Hepatocyte (in vitro differentiated cells): Measurements from ENCODE around the gene NTHL1. TPM values are rescaled to one million over a fixed set of nuclear protein-coding genes. Genes with fewer than 3 reads are reported as not detected.

Experiments used
- DNase-seq: peaks from one replicate; pipeline ENCODE4 v3.0.0-alpha.2; 2016; ENCODE audit warnings: low spot score
- H2AFZ ChIP-seq: fragments of 200-600 bp; sonication (generic); 2 replicates; pipeline ENCODE4 v1.6.0; 2016; ENCODE audit warnings: antibody characterized with exemption, mild to moderate bottlenecking
- H3K27ac ChIP-seq: fragments of 200-600 bp; sonication (generic); 2 replicates; pipeline ENCODE4 v1.5.1; 2016; ENCODE audit warnings: mild to moderate bottlenecking
- H3K27me3 ChIP-seq: fragments of 200-600 bp; sonication (generic); 2 replicates; pipeline ENCODE4 v1.6.1; 2016
- H3K36me3 ChIP-seq: fragments of 200-600 bp; sonication (generic); replicated peaks from 2 replicates; pipeline ENCODE4 v1.5.1; 2016; ENCODE audit warnings: low read depth; ENCODE audit not compliant: insufficient read depth
- H3K4me1 ChIP-seq: fragments of 200-600 bp; sonication (generic); 2 replicates; pipeline ENCODE4 v1.5.1; 2016; ENCODE audit warnings: mild to moderate bottlenecking, moderate library complexity; ENCODE audit not compliant: insufficient read depth
- H3K4me2 ChIP-seq: fragments of 200-600 bp; sonication (generic); 2 replicates; pipeline ENCODE4 v1.6.0; 2016
- H3K4me3 ChIP-seq: fragments of 200-600 bp; sonication (generic); 2 replicates; pipeline ENCODE4 v1.5.1; 2016; ENCODE audit warnings: mild to moderate bottlenecking
- H3K79me2 ChIP-seq: fragments of 200-600 bp; sonication (generic); 2 replicates; pipeline ENCODE4 v1.6.0; 2017; ENCODE audit warnings: mild to moderate bottlenecking
- H3K9me2 ChIP-seq: fragments of 200-600 bp; sonication (generic); replicated peaks from 2 replicates; pipeline ENCODE4 v1.6.0; 2017; ENCODE audit warnings: mild to moderate bottlenecking; ENCODE audit not compliant: insufficient read depth
- H3K9me3 ChIP-seq: fragments of 200-600 bp; sonication (generic); 2 replicates; pipeline ENCODE4 v1.5.1; 2016; ENCODE audit warnings: low read depth, mild to moderate bottlenecking
- H4K20me1 ChIP-seq: fragments of 200-600 bp; sonication (generic); 2 replicates; pipeline ENCODE4 v1.6.0; 2016; ENCODE audit warnings: mild to moderate bottlenecking; ENCODE audit not compliant: insufficient read depth, poor library complexity, severe bottlenecking
- EZH2 ChIP-seq: fragments of 200-600 bp; sonication (generic); IDR thresholded peaks from 2 replicates; pipeline ENCODE4 v1.6.1; 2016; ENCODE audit warnings: antibody characterized with exemption, mild to moderate bottlenecking, borderline replicate concordance
- EZH2phosphoT487 ChIP-seq: fragments of 200-600 bp; sonication (generic); IDR thresholded peaks from one replicate; pipeline ENCODE4 v1.6.1; 2018; ENCODE audit warnings: antibody characterized with exemption, mild to moderate bottlenecking, low read depth, moderate library complexity; ENCODE audit not compliant: unreplicated experiment, severe bottlenecking
- WGBS: methylation state at CpG from one replicate; pipeline ENCODE4 v1.1.6; 2016; ENCODE audit warnings: low lambda C conversion rate; ENCODE audit errors: missing lambda C conversion rate; 5-methylcytosine and 5-hydroxymethylcytosine counted together
- polyA plus RNA-seq: library from polyadenylated mRNA; unstranded; fragments of >200 nt; fragmentation: Nextera tagmentation; extraction: Ambion mirVana; gene quantifications from 2 replicates; pipeline ENCODE4 v1.2.1, GENCODE V29; 2016
- total RNA-seq: library from RNA; depleted of rRNA; stranded (reverse); fragments of >200 nt; gene quantifications from 2 replicates; pipeline ENCODE4 v1.2.3, GENCODE V29; 2014
- TF ChIP-seq, protein P1 (sequence below): fragments of 200-600 bp; sonication (generic); IDR thresholded peaks from 2 replicates; pipeline ENCODE4 v1.5.1; 2016; ENCODE audit warnings: antibody characterized with exemption, mild to moderate bottlenecking; ENCODE audit not compliant: poor library complexity

NTHL1 gene
- total and polyA plus RNA-seq, 2 experiments from 2014 or later, result 19.6 to 28.5 TPM

GRCh38 chr16:2003231-2003826, 44.3 kb downstream of the NTHL1 start:
- H3K36me3 ChIP-seq, result no peaks in the 10 kb centered on the region
- H2AFZ ChIP-seq, result no peak overlapping the region
- H3K27ac ChIP-seq, result no peak overlapping the region
- H3K4me1 ChIP-seq, result peaks cover 17% of the 10 kb centered on the region
- DNase-seq, result no peak
- no peaks in the 10 kb centered on the region for H3K9me3 ChIP-seq
- H3K79me2 ChIP-seq, result peaks cover 50% of the 10 kb centered on the region
- H3K27me3 ChIP-seq, result no peaks in the 10 kb centered on the region
- TF ChIP-seq EZH2phosphoT487 (no peak), EZH2 (no peak)
- TF ChIP-seq, protein P1, sequence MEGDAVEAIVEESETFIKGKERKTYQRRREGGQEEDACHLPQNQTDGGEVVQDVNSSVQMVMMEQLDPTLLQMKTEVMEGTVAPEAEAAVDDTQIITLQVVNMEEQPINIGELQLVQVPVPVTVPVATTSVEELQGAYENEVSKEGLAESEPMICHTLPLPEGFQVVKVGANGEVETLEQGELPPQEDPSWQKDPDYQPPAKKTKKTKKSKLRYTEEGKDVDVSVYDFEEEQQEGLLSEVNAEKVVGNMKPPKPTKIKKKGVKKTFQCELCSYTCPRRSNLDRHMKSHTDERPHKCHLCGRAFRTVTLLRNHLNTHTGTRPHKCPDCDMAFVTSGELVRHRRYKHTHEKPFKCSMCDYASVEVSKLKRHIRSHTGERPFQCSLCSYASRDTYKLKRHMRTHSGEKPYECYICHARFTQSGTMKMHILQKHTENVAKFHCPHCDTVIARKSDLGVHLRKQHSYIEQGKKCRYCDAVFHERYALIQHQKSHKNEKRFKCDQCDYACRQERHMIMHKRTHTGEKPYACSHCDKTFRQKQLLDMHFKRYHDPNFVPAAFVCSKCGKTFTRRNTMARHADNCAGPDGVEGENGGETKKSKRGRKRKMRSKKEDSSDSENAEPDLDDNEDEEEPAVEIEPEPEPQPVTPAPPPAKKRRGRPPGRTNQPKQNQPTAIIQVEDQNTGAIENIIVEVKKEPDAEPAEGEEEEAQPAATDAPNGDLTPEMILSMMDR, result no peak
- H3K4me2 ChIP-seq, result no peak overlapping the region
- peaks cover 52% of the 10 kb centered on the region for H4K20me1 ChIP-seq
- H3K4me3 ChIP-seq, result no peak overlapping the region
- 93% methylated on average over 8 of the region's 8 CpGs for WGBS
- H3K9me2 ChIP-seq, result no peaks in the 10 kb centered on the region

DNA sequence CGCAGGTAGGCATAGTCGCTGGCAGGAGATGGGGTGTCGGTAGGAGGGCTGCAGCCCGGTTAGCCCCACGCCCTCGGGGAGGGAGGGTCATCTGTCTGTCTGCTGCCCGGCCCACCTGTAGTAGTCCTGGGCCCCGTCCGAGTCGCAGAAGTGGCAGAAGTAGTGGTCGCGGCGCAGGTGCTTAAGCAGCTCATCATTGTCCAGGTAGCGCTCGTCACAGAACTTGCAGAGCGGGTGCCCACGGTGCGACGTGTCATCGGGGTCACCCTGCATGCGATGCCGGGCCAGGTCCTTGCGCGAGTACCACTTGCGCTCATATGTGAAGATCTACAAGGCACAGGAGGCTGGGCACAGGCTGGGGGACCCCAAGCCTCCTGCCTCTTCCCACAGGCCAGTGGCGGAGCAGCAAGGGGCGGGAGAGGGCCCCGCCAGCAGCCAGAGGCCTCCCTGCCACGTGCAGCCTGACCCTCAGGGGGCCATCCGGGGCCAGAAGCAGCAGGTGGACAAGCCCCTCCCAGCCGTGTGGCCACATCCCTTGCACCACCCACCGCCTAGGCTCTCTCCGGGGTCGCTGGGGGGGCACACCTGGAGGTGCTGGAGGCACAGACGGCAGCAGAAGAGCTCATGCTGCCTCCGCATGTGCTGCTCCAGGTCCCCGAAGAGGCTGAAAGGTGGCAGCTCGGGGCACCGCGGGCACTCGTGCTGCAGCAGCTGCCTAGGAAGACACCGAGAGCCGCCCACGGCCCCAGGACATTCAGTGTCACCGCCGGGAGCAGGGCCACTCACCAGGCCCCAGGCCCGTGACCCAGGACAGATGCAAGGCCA, 45.0 kb downstream of the NTHL1 start:
- H3K36me3 ChIP-seq, result no peaks in the 10 kb centered on the region
- peaks cover 43% of the 10 kb centered on the region for H3K79me2 ChIP-seq
- H3K27me3 ChIP-seq, result no peaks in the 10 kb centered on the region
- H3K4me3 ChIP-seq, result no peak overlapping the region
- TF ChIP-seq, protein P1, result no peak
- TF ChIP-seq EZH2 (no peak), EZH2phosphoT487 (no peak)
- no peaks in the 10 kb centered on the region for H3K9me3 ChIP-seq
- H4K20me1 ChIP-seq, result peaks cover 45% of the 10 kb centered on the region
- H3K27ac ChIP-seq, result no peak overlapping the region
- peaks cover 14% of the 10 kb centered on the region for H3K4me1 ChIP-seq
- H3K4me2 ChIP-seq, result no peak overlapping the region
- WGBS, result 93% methylated on average over 47 of the region's 47 CpGs
- H2AFZ ChIP-seq, result no peak overlapping the region
- no peaks in the 10 kb centered on the region for H3K9me2 ChIP-seq
- no peak for DNase-seq

DNA sequence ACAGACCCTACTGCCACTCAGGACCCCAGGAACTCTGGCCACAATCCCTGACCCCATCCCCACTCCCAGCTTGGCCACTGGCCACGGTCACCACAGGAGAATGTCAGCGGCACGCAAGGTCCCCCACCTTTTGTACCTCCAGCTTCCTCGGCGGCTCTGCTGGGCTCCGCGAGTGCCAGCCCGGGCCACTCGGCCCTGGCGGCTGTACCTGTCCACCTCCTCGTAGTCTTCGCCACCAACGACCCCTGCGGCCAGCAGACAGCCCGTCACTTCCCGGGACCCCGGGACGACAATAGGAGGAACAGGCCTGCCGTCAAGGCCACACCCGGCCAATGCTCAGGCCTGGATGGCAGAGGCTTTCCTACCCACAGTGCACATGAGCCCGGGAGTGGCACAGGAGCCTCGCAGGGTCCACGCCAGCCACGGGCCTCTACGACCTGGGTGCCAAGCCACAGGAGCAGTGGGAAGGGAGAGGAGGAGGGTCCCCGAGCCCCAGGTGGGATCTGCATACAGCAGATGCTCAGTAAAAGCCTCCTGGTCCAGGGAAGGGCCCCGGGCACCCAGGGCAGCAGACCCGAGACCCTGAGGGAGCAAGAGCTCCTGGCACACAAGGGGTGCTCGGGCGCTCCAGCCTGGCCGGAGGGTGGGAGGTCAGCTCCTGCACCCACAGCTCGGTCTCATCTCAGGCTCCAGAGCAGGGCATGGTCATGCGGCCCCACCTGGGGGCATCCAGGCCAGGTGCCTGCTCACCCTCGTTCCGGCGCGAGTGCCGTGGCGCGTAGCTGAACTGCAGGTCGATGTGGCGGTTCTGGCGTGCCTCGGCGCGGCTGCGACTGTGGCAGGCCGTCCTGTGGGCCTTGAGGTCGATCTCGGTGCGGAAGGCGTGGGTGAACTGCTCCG, 45.9 kb downstream of the NTHL1 start:
- DNase-seq, result no peak
- H4K20me1 ChIP-seq, result peaks cover 35% of the 10 kb centered on the region
- 98% methylated on average over 53 of the region's 53 CpGs for WGBS

More for the DNA sequence above, 45.9 kb downstream of the NTHL1 start:
- TF ChIP-seq, protein P1, result no peak
- TF ChIP-seq EZH2phosphoT487 (no peak), EZH2 (no peak)
- H3K79me2 ChIP-seq, result peaks cover 34% of the 10 kb centered on the region
- H3K27me3 ChIP-seq, result no peaks in the 10 kb centered on the region
- peaks cover 14% of the 10 kb centered on the region for H3K4me1 ChIP-seq
- H3K27ac ChIP-seq, result no peak overlapping the region
- no peak overlapping the region for H3K4me3 ChIP-seq
- no peak overlapping the region for H2AFZ ChIP-seq
- no peaks in the 10 kb centered on the region for H3K36me3 ChIP-seq
- H3K9me3 ChIP-seq, result no peaks in the 10 kb centered on the region
- no peaks in the 10 kb centered on the region for H3K9me2 ChIP-seq
- H3K4me2 ChIP-seq, result no peak overlapping the region
